GM13977 (cell line): ENCODE measurements around the gene RAD51D.

Experiments used
- DNase-seq: peaks from one replicate; pipeline ENCODE4 v3.0.0; 2012; ENCODE audit warnings: low spot score
- CTCF ChIP-seq: IDR thresholded peaks from 2 replicates; pipeline ENCODE4 v1.5.1; 2012; ENCODE audit warnings: mild to moderate bottlenecking, control low read depth; ENCODE audit not compliant: insufficient read depth; ENCODE audit errors: extremely low read depth, missing control alignments
- in situ Hi-C: fragments of 300-500 bp; cut with MboI; formaldehyde crosslinking; loops from one replicate; pipeline ENCODE4 v1.12.0; 2022; ENCODE audit warnings: low sequenced_read_pairs, low pct_unique_long_range_greater_than_20kb, mixed read lengths, inconsistent platforms; ENCODE audit not compliant: unreplicated experiment

RAD51D gene

GRCh38 chr17:35162755-35163154, 43.1 kb upstream of the RAD51D start:
- DNase-seq, result no peak
- in situ Hi-C loops, result loop anchor here (25.0 kb wide), 1 partner anchor 375 kb away; the partner anchor contains the start of gene SLFN12L
- TF ChIP-seq CTCF, result no peak

GRCh38 chr17:35161281-35161761, 41.7 kb upstream of the RAD51D start:
- in situ Hi-C loops, result loop anchor here (25.0 kb wide), 1 partner anchor 376 kb away; the partner anchor contains the start of gene SLFN12L
- no peak for TF ChIP-seq CTCF

DNA sequence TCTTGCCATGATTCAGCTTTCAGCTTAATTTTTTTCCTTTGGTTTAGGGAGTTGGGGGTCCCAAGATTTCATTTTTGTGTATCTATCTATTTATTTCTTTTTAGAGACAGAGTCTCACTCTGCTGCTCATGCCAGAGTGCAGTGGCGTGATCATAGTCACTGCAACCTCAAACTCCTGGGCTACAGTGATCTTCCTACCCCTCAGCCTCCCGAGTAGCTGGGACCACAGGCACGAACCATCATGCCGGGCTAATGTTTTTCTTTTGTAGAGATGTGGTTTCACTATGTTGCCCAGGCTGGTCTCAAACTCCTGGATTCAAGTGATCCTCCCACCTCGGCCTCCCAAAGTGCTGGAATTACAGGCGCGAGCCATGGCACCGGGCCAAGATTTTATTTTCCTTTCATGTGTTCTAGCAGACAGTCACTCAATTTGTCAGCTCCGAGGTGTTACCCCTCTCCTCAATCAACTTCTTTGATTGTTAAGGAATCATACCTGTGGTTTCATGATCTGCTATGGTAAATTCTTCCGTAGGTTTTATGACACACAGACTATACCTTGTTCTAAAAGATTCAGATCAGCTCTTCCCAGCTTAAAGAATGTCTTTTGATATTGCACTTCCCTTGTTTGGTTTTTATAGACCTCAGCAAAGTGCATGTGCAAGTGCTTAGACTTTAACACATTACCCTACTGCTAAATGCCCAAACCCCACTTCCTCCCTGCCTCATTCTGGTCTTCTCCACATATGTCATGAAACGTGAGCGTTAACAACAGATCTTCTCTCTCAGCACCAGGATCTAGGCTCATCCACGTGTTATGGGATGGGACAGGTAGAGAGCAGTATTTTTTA, 40.9 kb upstream of the RAD51D start:
- TF ChIP-seq CTCF, result no peak
- in situ Hi-C loops, result loop anchor here (25.0 kb wide), 1 partner anchor 377 kb away; the partner anchor contains the start of gene SLFN12L
- no peak for DNase-seq

More at GRCh38 chr17:35161281-35161761, 41.7 kb upstream of the RAD51D start:
- DNase-seq, result no peak

GRCh38 chr17:35159940-35160339, 40.3 kb upstream of the RAD51D start:
- TF ChIP-seq CTCF, result no peak
- DNase-seq, result no peak
- in situ Hi-C loops, result loop anchor here (25.0 kb wide), 1 partner anchor 377 kb away; the partner anchor contains the start of gene SLFN12L

GRCh38 chr17:35155246-35155645, 35.6 kb upstream of the RAD51D start:
- no peak for DNase-seq
- TF ChIP-seq CTCF, result no peak
- in situ Hi-C loops, result loop anchor here (25.0 kb wide), 1 partner anchor 382 kb away; the partner anchor contains the start of gene SLFN12L

DNA sequence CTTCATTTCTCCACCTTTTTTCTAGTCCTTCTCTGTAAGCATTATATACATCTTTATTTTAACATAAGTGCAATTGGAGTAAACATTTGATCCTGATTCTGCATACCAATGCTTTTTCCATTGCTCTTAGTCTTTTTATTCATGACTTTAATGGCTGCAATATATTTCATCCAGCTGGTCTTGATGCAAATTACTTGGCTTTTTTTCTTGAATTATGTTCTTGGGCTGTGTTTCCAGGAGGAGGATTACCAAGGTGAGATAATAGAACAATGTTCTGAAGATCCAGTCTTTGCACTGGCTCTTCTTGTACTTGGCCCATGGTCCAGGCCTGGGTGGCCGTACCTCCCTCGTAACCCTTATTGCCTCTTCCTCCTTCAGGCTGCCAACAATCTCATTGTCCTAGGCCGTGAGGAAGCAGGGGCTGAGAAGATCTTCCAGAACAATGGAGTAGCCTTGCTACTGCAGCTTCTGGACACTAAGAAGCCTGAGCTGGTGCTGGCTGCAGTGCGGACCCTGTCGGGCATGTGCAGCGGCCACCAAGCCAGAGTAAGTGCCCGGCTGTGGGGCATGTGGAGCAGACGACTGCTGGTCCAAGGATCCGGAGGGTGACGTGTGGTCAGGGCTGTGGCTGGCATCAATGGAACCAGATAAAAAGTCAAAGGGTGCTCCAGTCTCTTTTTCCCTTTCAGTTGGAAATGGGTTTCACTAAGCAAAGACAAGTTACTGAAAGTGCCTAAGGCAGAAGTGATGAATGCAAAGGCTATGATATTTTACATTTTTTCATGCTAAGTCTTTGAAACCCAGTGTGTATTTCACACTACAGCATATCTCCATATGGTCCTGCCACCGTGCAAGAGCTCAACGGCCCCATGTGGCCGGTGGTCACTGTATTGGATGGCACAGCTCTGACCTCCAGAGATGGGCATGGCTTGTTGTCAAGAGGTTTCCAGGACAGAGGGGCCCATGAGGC, 34.8 kb upstream of the RAD51D start:
- no peak for TF ChIP-seq CTCF
- no peak for DNase-seq
- in situ Hi-C loops, result loop anchor here (25.0 kb wide), 1 partner anchor 383 kb away; the partner anchor contains the start of gene SLFN12L
